ENCODE measurements around the gene OTOF.

DNA sequence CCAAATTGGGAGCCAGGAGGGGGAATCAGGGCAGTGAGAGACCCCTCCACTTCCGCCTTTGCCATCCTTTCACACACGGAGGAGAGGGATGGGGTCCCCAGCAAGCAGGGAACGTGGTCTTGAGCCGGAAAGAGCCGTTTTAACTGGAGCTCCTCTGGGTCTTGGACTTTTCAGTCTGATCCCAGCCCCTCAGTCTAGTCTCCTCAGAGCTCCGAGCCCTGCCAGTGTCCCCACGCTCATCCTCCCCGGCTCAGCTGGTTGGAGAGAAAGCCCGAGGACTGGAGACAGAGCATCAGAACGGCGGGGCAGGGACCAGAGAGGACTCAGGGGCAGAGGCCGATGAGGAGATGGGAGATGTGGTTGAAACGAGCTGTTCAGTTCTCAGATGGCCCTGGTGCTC lies 26.1 kb upstream of the OTOF start:
- TF ChIP-seq TAF1 (IDR thresholded peaks at IDR 0.05; ENCODE audit: borderline replicate concordance, insufficient read depth, low read length) (no peak), SIN3A (IDR thresholded peaks at IDR 0.05; ENCODE audit: borderline replicate concordance, insufficient read depth, low read length) (no peak), POLR2AphosphoS5 (IDR thresholded peaks at IDR 0.05; ENCODE audit: low read depth, low read length) (no peak), REST (IDR thresholded peaks at IDR 0.05; ENCODE audit: insufficient read depth in 1 of 2, low read depth in 2 of 2, low read length in 2 of 2) (no peak)

Measured in PFSK-1 (cell line).